Liver (tissue), 9 donors: Measurements from ENCODE around the gene ALDH9A1. TPM values are rescaled to one million over a fixed set of nuclear protein-coding genes. Genes with fewer than 3 reads are reported as not detected.

ENCODE experiments used
- DNase-seq: peaks from one replicate; pipeline ENCODE4 v3.0.0-alpha.2; 2017; ENCODE audit warnings: low spot score
- H3K27ac ChIP-seq, 2 donors: one replicate each; pipeline ENCODE4 v1.7.0; 2013; ENCODE audit warnings: inconsistent platforms in 2 of 2, low read length in 2 of 2, control low read depth in 1 of 2, low read depth in 1 of 2, mild to moderate bottlenecking in 1 of 2
- H3K27me3 ChIP-seq, 4 donors: one replicate each; pipeline versions ENCODE4 v1.6.1 to v1.7.0; 2013; ENCODE audit warnings: low read length in 3 of 4, inconsistent platforms in 1 of 4, mild to moderate bottlenecking in 1 of 4, moderate library complexity in 1 of 4; ENCODE audit not compliant: control insufficient read depth in 4 of 4, insufficient read depth in 4 of 4
- H3K36me3 ChIP-seq, 4 donors: one replicate each; pipeline versions ENCODE4 v1.6.1 to v1.7.0; 2013; ENCODE audit warnings: low read length in 3 of 4, mild to moderate bottlenecking in 3 of 4, low read depth in 1 of 4, moderate library complexity in 1 of 4; ENCODE audit not compliant: control insufficient read depth in 4 of 4, insufficient read depth in 3 of 4
- H3K4me1 ChIP-seq, 4 donors: one replicate each; pipeline versions ENCODE4 v1.6.1 to v1.7.0; 2013; ENCODE audit warnings: low read length in 3 of 4, mild to moderate bottlenecking in 3 of 4, moderate library complexity in 1 of 4; ENCODE audit not compliant: control insufficient read depth in 4 of 4, insufficient read depth in 4 of 4
- H3K4me3 ChIP-seq, 3 donors: one replicate each; pipeline versions ENCODE4 v1.6.1 to v1.7.0; 2013; ENCODE audit warnings: low read length in 3 of 3, control low read depth in 1 of 3, low read depth in 1 of 3, mild to moderate bottlenecking in 1 of 3
- H3K9ac ChIP-seq, 2 donors: one replicate each; pipeline ENCODE4 v1.7.0; 2013; ENCODE audit warnings: low read length in 2 of 2, mild to moderate bottlenecking in 2 of 2, moderate library complexity in 2 of 2, control low read depth in 1 of 2, low read depth in 1 of 2
- H3K9me3 ChIP-seq, 4 donors: one replicate each; pipeline versions ENCODE4 v1.6.1 to v1.7.0; 2013; ENCODE audit warnings: low read length in 3 of 4; ENCODE audit not compliant: control insufficient read depth in 4 of 4
- ATF3 ChIP-seq: IDR thresholded peaks from 2 replicates; pipeline ENCODE4 v1.6.1; 2016; ENCODE audit warnings: antibody characterized with exemption
- EGR1 ChIP-seq, 2 donors: IDR thresholded peaks; 2 replicates each; pipeline ENCODE4 v1.6.1; 2016 to 2018; ENCODE audit warnings: antibody characterized with exemption in 2 of 2, low read depth in 2 of 2
- FOXA1 ChIP-seq: IDR thresholded peaks from 2 replicates; pipeline ENCODE4 v1.6.1; 2016; ENCODE audit warnings: antibody characterized with exemption
- FOXA2 ChIP-seq: IDR thresholded peaks from 2 replicates; pipeline ENCODE4 v1.6.1; 2016; ENCODE audit warnings: antibody characterized with exemption
- GABPA ChIP-seq, 2 donors: IDR thresholded peaks in 1 of 2; conservative IDR thresholded peaks in 1 of 2; 2 replicates each; pipeline ENCODE4 v1.6.1; 2016; ENCODE audit warnings: antibody characterized with exemption in 2 of 2, mild to moderate bottlenecking in 1 of 2, moderate library complexity in 1 of 2
- HNF4A ChIP-seq, 2 donors: conservative IDR thresholded peaks; 2 replicates each; pipeline ENCODE4 v1.6.1; 2016; ENCODE audit warnings: antibody characterized with exemption in 2 of 2, mild to moderate bottlenecking in 2 of 2
- HNF4G ChIP-seq: IDR thresholded peaks from 2 replicates; pipeline ENCODE4 v1.6.1; 2016; ENCODE audit warnings: antibody characterized with exemption
- JUND ChIP-seq, 2 donors: IDR thresholded peaks; 2 replicates each; pipeline ENCODE4 v1.6.1; 2016; ENCODE audit warnings: antibody characterized with exemption in 2 of 2
- NR2F2 ChIP-seq: IDR thresholded peaks from 2 replicates; pipeline ENCODE4 v1.6.1; 2016; ENCODE audit warnings: antibody characterized with exemption
- RAD21 ChIP-seq, 2 donors: IDR thresholded peaks; 2 replicates each; pipeline ENCODE4 v1.6.1; 2016; ENCODE audit warnings: antibody characterized with exemption in 2 of 2, mild to moderate bottlenecking in 2 of 2
- REST ChIP-seq: IDR thresholded peaks from 2 replicates; pipeline ENCODE4 v1.6.1; 2016; ENCODE audit warnings: antibody characterized with exemption, mild to moderate bottlenecking
- RXRA ChIP-seq, 2 donors: IDR thresholded peaks; 2 replicates each; pipeline ENCODE4 v1.6.1; 2017 to 2018; ENCODE audit warnings: antibody characterized with exemption in 2 of 2, mild to moderate bottlenecking in 1 of 2
- SP1 ChIP-seq: IDR thresholded peaks from 2 replicates; pipeline ENCODE4 v1.6.1; 2018; ENCODE audit warnings: antibody characterized with exemption, mild to moderate bottlenecking
- TAF1 ChIP-seq: conservative IDR thresholded peaks from 2 replicates; pipeline ENCODE4 v1.6.1; 2016; ENCODE audit warnings: antibody characterized with exemption, mild to moderate bottlenecking
- YY1 ChIP-seq: IDR thresholded peaks from 2 replicates; pipeline ENCODE4 v1.6.1; 2016; ENCODE audit warnings: antibody characterized with exemption, mild to moderate bottlenecking
- WGBS: extraction: QIAGEN DNeasy Blood & Tissue Kit; methylation state at CpG from one replicate; pipeline ENCODE4 v1.1.7; 2013; 5-methylcytosine and 5-hydroxymethylcytosine counted together
- polyA plus RNA-seq, 2 donors: library from polyadenylated mRNA; stranded (reverse) in 1 of 2; unstranded in 1 of 2; fragments of 200-250 nt in 1 of 2; fragments of >200 nt in 1 of 2; fragmentation: Nextera tagmentation in 1 of 2; extraction: Ambion mirVana in 1 of 2; gene quantifications; one replicate each; pipeline versions ENCODE4 v1.2.1 to v1.2.3, GENCODE V29; 2013 to 2015
- total RNA-seq, 2 donors: library from RNA; depleted of rRNA; stranded (reverse); fragments of >200 nt; gene quantifications; one replicate each; pipeline ENCODE4 v1.2.3, GENCODE V29; 2014
- TF ChIP-seq, protein P1 (sequence below): IDR thresholded peaks from 2 replicates; pipeline ENCODE4 v1.6.1; 2016; ENCODE audit warnings: antibody characterized with exemption
- TF ChIP-seq, protein P2 (sequence below): fragments of 150-350 bp; IDR thresholded peaks from 2 replicates; pipeline ENCODE4 v1.5.1; 2017; ENCODE audit warnings: improper control_type of control experiment, low read depth, low read length; ENCODE audit not compliant: missing input control
- TF ChIP-seq, protein P3 (sequence below): IDR thresholded peaks from 2 replicates; pipeline ENCODE4 v1.6.1; 2016; ENCODE audit warnings: antibody characterized with exemption
- donor health status: healthy.
- donor health status: healthy.
- donor health status: healthy.
- donor health status: healthy.
- donor health status: healthy.

Gene ALDH9A1
- total and polyA plus RNA-seq, 4 donors = 42.8 to 93.4 (median 79.8) TPM

DNA sequence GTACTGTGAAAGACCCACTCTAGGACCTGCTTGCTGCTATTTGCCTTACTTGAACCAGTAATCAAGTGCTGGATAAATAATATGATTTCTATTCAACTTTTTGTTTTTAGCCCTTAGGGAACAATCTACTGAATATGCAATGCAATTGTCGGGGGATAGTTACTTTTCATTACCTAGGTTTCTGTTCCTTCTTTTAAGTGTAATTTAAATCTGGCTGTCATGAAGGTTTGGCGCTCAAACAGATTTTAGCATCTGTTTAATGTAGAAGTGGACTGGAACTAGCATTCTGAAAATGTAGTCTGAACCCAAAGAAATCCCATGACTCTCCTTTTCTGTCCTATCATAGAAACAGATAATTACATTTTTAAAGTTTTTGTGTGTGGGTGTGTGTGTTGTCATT, 62.5 kb downstream of the ALDH9A1 start:
- H3K9me3 ChIP-seq = no peaks in the 10 kb centered on the region
- 48% methylated on average over 2 of the region's 2 CpGs for WGBS
- H3K27me3 ChIP-seq = no peaks in the 10 kb centered on the region
- no peak overlapping the region for H3K9ac ChIP-seq
- no peak for DNase-seq
- H3K36me3 ChIP-seq = no peaks in the 10 kb centered on the region
- peaks cover 9 to 45% (median 41%) of the 10 kb centered on the region in 4 donors for H3K4me1 ChIP-seq
- no peak overlapping the region for H3K27ac ChIP-seq
- TF ChIP-seq, protein P1, sequence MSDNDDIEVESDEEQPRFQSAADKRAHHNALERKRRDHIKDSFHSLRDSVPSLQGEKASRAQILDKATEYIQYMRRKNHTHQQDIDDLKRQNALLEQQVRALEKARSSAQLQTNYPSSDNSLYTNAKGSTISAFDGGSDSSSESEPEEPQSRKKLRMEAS = no peak
- no peak for TF ChIP-seq RAD21 (IDR thresholded peaks at IDR 0.05)
- no peak for TF ChIP-seq TAF1
- TF ChIP-seq SP1 = no peak
- TF ChIP-seq NR2F2 = no peak
- no peak for TF ChIP-seq HNF4A (conservative IDR thresholded peaks at IDR 0.05)
- no peak for TF ChIP-seq GABPA (IDR thresholded peaks at IDR 0.05 in 1 of 2, conservative IDR thresholded peaks at IDR 0.05 in 1 of 2)
- no peak for TF ChIP-seq ATF3
- TF ChIP-seq FOXA1 = no peak
- no peak for TF ChIP-seq EGR1 (IDR thresholded peaks at IDR 0.05; ENCODE audit: low read depth in 2 of 2)
- TF ChIP-seq, protein P2, sequence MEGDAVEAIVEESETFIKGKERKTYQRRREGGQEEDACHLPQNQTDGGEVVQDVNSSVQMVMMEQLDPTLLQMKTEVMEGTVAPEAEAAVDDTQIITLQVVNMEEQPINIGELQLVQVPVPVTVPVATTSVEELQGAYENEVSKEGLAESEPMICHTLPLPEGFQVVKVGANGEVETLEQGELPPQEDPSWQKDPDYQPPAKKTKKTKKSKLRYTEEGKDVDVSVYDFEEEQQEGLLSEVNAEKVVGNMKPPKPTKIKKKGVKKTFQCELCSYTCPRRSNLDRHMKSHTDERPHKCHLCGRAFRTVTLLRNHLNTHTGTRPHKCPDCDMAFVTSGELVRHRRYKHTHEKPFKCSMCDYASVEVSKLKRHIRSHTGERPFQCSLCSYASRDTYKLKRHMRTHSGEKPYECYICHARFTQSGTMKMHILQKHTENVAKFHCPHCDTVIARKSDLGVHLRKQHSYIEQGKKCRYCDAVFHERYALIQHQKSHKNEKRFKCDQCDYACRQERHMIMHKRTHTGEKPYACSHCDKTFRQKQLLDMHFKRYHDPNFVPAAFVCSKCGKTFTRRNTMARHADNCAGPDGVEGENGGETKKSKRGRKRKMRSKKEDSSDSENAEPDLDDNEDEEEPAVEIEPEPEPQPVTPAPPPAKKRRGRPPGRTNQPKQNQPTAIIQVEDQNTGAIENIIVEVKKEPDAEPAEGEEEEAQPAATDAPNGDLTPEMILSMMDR = no peak
- TF ChIP-seq, protein P3, sequence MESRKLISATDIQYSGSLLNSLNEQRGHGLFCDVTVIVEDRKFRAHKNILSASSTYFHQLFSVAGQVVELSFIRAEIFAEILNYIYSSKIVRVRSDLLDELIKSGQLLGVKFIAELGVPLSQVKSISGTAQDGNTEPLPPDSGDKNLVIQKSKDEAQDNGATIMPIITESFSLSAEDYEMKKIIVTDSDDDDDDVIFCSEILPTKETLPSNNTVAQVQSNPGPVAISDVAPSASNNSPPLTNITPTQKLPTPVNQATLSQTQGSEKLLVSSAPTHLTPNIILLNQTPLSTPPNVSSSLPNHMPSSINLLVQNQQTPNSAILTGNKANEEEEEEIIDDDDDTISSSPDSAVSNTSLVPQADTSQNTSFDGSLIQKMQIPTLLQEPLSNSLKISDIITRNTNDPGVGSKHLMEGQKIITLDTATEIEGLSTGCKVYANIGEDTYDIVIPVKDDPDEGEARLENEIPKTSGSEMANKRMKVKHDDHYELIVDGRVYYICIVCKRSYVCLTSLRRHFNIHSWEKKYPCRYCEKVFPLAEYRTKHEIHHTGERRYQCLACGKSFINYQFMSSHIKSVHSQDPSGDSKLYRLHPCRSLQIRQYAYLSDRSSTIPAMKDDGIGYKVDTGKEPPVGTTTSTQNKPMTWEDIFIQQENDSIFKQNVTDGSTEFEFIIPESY = no peak
- no peak for TF ChIP-seq REST
- TF ChIP-seq RXRA (IDR thresholded peaks at IDR 0.05) = no peak
- no peak for TF ChIP-seq FOXA2
- no peak for TF ChIP-seq YY1
- no peak for TF ChIP-seq JUND (IDR thresholded peaks at IDR 0.05)
- TF ChIP-seq HNF4G = no peak
- no peak overlapping the region for H3K4me3 ChIP-seq
